ENCODE data around the gene SLC1A3. TPM values are rescaled to one million over a fixed set of nuclear protein-coding genes. Genes with fewer than 3 reads are reported as not detected.

The SLC1A3 gene
- total RNA-seq, 1 donor from 2014 or later, result 93.2 TPM

GRCh38 chr5:36696059-36696673, 89.8 kb downstream of the SLC1A3 start:
- DNase-seq (ENCODE audit: extremely low spot score, unreplicated experiment), result no peak
- peak; percentile 84 for TF ChIP-seq CTCF (conservative IDR thresholded peaks at IDR 0.05)
- no peak overlapping the region for H3K4me3 Mint-ChIP-seq
- H3K9me3 Mint-ChIP-seq, result no peaks in the 10 kb centered on the region
- H3K4me1 Mint-ChIP-seq (ENCODE audit: unreplicated experiment), result peaks cover 14% of the 10 kb centered on the region
- H3K27me3 Mint-ChIP-seq, result peaks cover 68% of the 10 kb centered on the region
- no peaks in the 10 kb centered on the region for H3K36me3 Mint-ChIP-seq
- H3K27ac Mint-ChIP-seq, result no peak overlapping the region

DNA sequence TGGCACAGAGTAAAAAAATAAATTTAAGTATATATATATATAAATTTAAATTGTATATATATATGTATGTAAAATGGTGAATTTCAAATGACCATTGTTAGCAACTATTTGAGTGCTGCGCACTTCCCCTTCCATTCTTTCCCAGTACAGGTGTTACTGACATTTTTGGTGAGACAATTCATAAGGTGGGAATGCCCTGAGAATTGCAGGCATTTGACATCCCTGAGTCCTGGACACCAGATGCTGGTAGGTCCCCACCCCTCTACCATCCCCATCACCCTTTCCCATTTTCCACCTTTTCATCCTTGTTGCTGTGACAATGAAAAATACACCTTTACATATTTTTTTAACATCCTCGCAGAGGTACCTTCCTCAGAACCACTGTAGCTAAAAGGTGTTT, 91.6 kb downstream of the SLC1A3 start:
- H3K27me3 Mint-ChIP-seq, result peaks cover 74% of the 10 kb centered on the region
- peaks cover 9% of the 10 kb centered on the region for H3K4me1 Mint-ChIP-seq (ENCODE audit: unreplicated experiment)
- no peak for DNase-seq (ENCODE audit: extremely low spot score, unreplicated experiment)
- no peak overlapping the region for H3K4me3 Mint-ChIP-seq
- TF ChIP-seq CTCF (conservative IDR thresholded peaks at IDR 0.05), result no peak
- no peak overlapping the region for H3K27ac Mint-ChIP-seq
- peaks cover 5% of the 10 kb centered on the region for H3K9me3 Mint-ChIP-seq
- no peaks in the 10 kb centered on the region for H3K36me3 Mint-ChIP-seq

GRCh38 chr5:36701085-36701698, 94.8 kb downstream of the SLC1A3 start:
- peaks cover 5% of the 10 kb centered on the region for H3K9me3 Mint-ChIP-seq
- TF ChIP-seq CTCF (conservative IDR thresholded peaks at IDR 0.05), result no peak
- H3K36me3 Mint-ChIP-seq, result no peaks in the 10 kb centered on the region
- no peak overlapping the region for H3K27ac Mint-ChIP-seq
- peaks cover 67% of the 10 kb centered on the region for H3K27me3 Mint-ChIP-seq
- no peak for DNase-seq (ENCODE audit: extremely low spot score, unreplicated experiment)
- H3K4me1 Mint-ChIP-seq (ENCODE audit: unreplicated experiment), result peaks cover 13% of the 10 kb centered on the region
- no peak overlapping the region for H3K4me3 Mint-ChIP-seq

GRCh38 chr5:36703245-36703860, 96.9 kb downstream of the SLC1A3 start:
- H3K4me1 Mint-ChIP-seq (ENCODE audit: unreplicated experiment), result peaks cover 13% of the 10 kb centered on the region
- no peak for DNase-seq (ENCODE audit: extremely low spot score, unreplicated experiment)
- TF ChIP-seq CTCF (conservative IDR thresholded peaks at IDR 0.05), result no peak
- peaks cover 8% of the 10 kb centered on the region for H3K9me3 Mint-ChIP-seq
- no peak overlapping the region for H3K27ac Mint-ChIP-seq
- no peaks in the 10 kb centered on the region for H3K36me3 Mint-ChIP-seq
- H3K4me3 Mint-ChIP-seq, result no peak overlapping the region
- peaks cover 51% of the 10 kb centered on the region for H3K27me3 Mint-ChIP-seq

GRCh38 chr5:36704131-36704530, 97.7 kb downstream of the SLC1A3 start:
- peaks cover 50% of the 10 kb centered on the region for H3K27me3 Mint-ChIP-seq
- H3K27ac Mint-ChIP-seq, result no peak overlapping the region
- no peaks in the 10 kb centered on the region for H3K36me3 Mint-ChIP-seq
- no peak overlapping the region for H3K4me3 Mint-ChIP-seq
- peaks cover 12% of the 10 kb centered on the region for H3K9me3 Mint-ChIP-seq
- DNase-seq (ENCODE audit: extremely low spot score, unreplicated experiment), result no peak
- TF ChIP-seq CTCF (conservative IDR thresholded peaks at IDR 0.05), result no peak
- H3K4me1 Mint-ChIP-seq (ENCODE audit: unreplicated experiment), result peaks cover 13% of the 10 kb centered on the region
